GM19240 (cell line): Measurements from ENCODE around the gene GNRHR.
"Not testable (repeated sequence)": the region's sequence is repeated elsewhere in the genome, so short reads cannot be mapped to it uniquely, and the experiment has no call there.

Experiments used
- DNase-seq: peaks from one replicate; pipeline ENCODE4 v3.0.0; 2011; ENCODE audit warnings: low spot score; ENCODE audit not compliant: insufficient read length

Gene GNRHR

DNA sequence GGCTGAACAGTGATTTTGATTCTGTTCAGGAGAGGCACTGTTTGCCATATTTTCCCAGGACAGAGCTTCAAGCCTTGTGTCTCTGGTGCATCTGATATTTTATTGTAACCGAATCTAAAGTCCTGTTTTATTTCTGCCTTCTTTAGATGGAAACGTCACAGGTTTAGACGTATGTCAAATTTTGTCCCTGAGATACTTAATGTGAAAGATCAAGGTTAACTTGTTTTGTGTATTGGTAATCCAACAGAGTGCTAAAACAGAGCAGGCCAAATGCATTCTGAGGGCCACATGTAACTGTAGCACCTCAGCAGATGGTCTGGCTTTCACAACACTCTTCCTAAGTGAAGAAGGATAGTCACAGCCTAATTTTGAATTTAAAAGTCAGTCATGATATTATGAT, at the start of gene GNRHR:
GNRHR (minus strand) TSS at position 101 of the 400 bp plus-strand sequence; CDS start at position 48, 53 bp downstream.
- DNase-seq, result no peak

GRCh38 chr4:67796810-67797209, 42.6 kb upstream of the GNRHR start:
- no peak for DNase-seq

- DNase-seq, result no peak
These were observed 36.5 kb upstream of the GNRHR start for GRCh38 chr4:67790721-67791120.

DNA sequence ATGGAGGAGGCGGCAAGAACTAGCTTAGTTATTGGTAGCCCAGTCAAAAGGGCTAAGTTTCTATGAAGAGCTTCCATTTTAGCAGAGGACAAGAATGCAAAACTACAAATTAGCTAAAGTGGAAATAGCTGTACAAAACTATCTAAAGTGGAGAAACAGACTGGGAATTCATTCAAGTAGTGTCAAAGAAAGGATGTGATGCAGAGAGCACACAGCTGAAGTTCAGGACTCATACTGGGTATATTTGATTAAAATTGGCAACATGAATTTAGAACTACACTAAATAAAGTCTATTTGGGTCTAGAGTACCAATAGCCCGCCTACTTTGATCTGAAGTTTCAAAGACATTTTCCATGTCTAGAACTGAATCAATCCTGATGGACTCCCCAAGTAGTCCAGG, 33.1 kb upstream of the GNRHR start:
- no peak for DNase-seq

DNA sequence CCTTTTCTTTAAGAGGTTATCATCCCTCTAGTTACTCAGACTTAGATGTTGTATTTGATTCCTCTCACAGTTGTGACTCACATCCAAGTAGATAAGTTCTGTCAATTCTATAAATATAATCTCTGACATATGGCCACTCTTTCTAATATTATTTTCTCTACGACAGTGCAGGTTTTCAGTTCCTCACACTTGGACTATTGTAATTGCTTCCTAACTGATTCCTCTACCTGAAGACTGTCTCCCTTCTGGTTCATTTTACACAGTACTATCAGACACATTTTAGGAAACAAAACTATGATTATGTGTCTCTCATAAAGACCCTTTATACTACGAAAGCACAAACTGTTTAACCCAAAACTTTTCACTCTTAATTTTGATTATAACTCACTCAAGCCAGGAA, 31.3 kb upstream of the GNRHR start:
- no peak for DNase-seq

DNA sequence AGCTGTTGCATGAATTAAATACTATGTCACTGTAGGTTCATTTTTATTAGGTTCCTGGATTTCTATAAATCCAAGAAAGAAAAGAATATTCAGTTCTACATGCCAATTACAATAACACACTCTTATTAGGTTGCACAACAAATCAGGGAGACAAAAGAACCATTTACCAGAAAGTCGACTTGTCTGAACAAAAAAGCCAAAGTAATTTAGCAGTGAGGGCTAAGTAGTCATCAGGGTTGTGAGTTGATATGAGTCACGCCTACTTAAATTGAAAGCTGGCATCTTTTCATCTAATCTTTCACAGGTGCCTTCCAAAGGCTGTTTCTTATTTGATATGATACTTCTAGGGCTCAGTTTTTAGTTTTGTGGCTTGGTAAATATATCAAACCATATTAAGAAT, 25.4 kb upstream of the GNRHR start:
- no peak for DNase-seq

DNA sequence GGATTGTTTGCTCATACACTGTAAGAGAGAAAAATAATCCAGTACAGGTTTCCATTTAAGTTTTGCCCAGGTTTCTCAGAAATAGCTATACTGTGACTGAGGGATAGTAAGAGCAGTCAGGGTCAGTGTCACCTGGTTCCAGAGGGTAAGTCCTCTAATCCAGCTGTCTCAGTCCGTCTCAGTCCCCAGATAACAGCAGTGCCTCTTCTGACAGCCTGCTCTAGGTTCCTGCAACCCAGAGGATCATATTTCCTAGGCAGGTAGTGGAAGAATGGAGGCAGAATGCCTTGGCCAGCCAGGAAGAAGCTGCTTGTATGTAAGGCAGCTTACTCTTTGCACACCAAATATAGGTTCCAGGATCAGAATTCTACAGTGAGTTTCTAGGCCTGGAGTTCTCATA, 22.6 kb upstream of the GNRHR start:
- no peak for DNase-seq

DNA sequence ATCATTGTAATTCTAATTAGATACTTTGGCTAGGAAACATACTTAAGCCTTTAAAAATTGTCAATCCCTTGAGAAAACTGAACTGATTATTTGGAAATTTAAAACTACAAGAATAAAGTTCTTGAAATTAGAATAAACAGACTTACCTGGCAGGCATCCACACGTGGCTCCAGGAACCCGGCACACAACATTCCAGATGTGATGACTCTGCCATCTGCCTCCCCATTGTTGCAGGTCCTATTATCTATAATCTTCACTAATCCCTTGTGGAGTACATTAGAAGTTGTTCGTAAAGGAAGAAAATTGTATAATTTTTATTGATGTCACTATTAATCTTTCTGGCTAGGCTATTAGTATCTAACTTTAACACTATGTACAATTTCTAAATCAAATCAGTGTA, 16.2 kb upstream of the GNRHR start:
- DNase-seq, result no peak

DNA sequence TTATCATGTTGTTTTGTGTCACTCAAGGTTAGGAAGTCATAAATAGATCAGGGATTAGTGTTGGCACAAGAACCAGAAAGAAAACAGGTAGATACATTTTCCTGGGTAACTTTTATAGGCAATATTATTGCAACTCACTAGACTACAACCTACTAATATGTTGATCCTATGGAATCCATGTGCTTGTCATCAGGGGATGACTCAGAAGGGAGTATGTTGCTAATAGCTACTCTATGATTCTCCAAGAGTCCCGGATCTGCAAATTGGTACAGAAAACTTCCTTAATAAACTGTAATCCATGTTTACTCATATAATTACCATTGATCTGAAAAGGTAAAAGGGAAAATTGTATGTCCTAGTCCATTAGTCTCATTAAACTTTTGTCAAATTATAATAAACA, 11.7 kb upstream of the GNRHR start:
- no peak for DNase-seq

- no peak for DNase-seq
These were observed 11.2 kb upstream of the GNRHR start for GRCh38 chr4:67765401-67765800.

DNA sequence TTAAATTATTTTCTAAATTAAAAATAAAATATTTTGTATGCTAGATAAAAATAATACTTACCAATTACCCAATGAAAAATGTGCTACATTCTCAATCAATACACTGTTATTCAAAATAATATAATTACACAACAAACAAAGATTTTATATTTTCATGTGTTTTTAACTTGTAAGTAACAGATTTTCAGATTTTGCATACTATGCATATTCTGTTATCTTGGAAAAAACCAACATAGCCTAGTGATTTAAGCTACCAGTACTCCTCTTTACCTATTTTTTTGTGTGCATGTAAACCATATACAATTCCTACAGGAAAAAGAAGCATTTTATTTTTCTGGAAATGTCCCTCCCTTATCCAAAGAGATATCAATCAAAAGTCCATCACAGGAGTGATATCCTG, 10.0 kb upstream of the GNRHR start:
- DNase-seq, result no peak

- peak; percentile 14 for DNase-seq
These were observed 7.9 kb upstream of the GNRHR start for GRCh38 chr4:67762086-67762485.

DNA sequence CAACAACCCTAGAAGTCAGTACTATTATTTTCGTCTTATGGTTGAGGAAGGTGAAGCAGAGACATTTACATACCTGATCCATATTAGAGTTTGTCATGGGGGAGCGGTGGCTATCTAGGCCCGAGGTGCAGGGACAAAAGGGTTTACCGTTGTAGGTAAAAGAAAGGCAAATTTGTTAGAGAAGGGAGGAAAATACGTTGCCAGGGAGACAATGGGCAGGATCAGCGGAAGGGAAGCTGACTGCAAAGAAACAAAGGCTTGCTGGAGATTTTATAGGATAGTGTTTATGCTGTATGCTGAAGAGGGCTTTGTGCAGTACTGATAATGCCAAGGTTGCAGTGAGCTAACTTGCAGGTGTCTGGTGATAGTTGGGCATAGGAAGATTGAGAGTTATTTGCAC, 2.8 kb upstream of the GNRHR start:
- not testable (repeated sequence) for DNase-seq

DNA sequence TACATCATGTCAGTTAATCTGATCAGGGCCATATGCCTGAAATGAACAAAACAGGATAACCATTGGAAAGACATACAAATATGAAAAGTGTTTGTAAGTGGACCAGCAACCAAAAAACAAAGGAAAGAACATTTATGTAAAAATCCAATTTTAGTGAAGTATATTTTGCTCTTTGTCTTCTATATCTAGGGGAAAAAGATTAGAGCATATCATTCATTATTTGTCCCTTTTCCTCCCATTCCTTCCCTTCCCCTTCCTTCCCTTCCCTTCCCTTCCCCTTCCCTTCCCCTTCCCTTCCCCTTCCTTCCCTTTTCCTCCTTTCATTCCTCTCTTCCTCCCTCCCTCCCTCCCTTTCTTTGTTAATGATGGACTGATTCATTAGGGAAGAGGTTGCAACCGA, 1.8 kb upstream of the GNRHR start:
- no peak for DNase-seq

GRCh38 chr4:67751260-67751659, 2.9 kb downstream of the GNRHR start:
- DNase-seq, result no peak

GRCh38 chr4:67750691-67751090, 3.5 kb downstream of the GNRHR start:
- no peak for DNase-seq

DNA sequence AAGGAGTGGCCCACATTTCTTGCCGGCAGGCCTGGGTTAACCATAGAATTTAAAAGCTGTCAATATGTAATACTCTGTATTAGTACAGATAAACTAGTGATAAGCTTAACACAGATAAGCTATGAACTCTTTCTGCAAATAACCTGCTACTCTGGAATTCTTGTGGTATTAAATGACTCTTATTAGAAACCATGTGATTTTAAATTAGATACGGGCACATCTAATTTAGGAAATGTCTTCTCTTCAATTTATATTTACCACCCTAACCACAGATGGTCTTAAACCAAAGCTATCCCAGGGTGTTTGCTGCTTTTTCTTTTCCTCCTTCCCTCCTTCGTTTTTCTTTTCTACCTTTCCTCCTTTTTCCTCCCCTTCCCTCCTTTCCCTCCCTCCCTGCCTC, 4.9 kb downstream of the GNRHR start:
- DNase-seq, result no peak

- DNase-seq, result no peak
These were observed 7.2 kb downstream of the GNRHR start for GRCh38 chr4:67746797-67747495.

DNA sequence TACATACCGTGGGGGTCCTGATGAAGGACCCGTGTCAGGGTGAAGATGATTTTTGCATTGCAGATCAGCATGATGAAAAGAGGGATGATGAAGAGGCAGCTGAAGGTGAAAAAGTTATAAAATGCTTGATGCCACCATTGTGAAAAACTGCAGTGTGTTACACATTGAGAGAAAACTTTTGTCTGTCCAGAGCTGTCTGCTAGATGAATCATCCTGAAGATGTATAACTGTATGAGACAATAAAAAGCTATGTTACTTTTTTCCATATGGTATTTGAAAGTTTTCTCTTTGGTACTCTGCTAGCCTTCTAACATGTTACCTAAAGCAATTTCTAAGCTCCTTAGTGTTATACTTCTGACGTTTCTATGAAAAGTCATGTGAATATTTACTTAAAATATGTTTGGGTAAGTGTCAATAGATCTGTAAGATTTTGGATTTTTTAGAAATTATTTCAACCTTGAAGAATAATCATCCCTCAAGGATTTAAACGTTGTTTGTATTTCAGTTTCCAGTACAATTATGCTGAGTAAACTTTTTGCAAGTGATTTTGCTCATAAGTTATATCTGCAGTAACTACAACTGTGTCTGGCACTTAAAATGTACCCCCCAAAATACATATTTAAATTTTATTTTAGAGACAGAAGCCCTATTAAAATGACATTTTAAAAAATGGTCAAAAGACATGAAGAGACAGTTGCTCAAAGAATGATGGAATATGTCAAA, 9.5 kb downstream of the GNRHR start:
- no peak for DNase-seq

GRCh38 chr4:67743194-67743593, 11.0 kb downstream of the GNRHR start:
- no peak for DNase-seq

DNA sequence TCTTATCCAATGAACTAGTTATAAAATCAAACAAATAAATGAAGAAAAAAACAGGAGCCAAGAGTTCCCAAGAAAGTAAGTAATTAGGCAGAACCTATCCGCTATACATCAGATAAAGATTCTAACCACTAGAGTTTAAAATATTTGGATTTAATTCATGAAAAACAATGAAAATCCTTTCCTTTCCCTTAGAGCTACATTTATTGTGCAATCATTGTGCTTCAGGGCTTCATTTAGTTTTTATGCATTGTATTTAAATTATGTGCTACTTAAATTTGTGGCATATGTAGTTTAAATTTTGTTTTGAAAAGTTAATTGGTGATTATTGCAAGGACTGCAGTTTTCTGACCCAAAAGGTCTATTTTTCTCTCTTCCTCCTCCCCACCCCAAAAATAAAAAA, 17.9 kb downstream of the GNRHR start:
- no peak for DNase-seq

DNA sequence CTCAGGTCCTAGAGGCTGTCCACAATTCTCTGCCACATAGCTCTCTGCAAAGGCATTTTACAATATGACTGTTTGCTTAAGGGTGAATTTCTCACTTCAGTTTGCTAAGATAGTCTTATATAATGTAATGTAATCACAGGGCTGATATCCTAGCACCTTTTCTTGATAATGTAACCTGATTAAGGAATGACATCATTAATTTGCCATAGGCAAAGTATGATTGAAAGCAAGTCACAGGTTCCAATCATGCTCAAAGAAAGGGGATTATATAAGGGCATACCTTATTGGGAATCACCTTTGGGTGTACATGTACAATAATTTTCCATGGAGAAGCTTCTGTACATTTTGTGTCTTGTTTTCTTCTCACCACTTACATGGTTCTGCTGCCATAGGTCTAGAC, 18.9 kb downstream of the GNRHR start:
- DNase-seq, result no peak

DNA sequence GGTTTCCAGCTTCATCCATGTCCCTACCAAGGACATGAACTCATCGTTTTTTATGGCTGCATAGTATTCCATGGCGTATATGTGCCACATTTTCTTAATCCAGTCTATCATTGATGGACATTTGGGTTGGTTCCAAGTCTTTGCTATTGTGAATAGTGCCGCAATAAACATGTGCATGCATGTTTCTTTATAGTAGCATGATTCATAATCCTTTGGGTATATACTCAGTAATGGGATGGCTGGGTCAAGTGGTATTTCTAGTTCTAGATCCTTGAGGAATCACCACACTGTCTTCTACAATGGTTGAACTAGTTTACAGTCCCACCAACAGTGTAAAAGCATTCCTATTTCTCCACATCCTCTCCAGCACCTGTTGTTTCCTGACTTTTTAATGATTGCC, 23.7 kb downstream of the GNRHR start:
- DNase-seq, result not testable (repeated sequence)
